GM21576 (cell line): ENCODE measurements around the gene XXYLT1.
"Not testable (repeated sequence)": the region's sequence is repeated elsewhere in the genome, so short reads cannot be mapped to it uniquely, and the experiment has no call there.

ENCODE experiments used
- ATAC-seq: cut with Tn5 transposase; IDR thresholded peaks from one replicate; pipeline ENCODE4 v1.9.1; 2021; ENCODE audit warnings: mild to moderate bottlenecking, moderate library complexity; ENCODE audit not compliant: unreplicated experiment

The XXYLT1 gene

DNA sequence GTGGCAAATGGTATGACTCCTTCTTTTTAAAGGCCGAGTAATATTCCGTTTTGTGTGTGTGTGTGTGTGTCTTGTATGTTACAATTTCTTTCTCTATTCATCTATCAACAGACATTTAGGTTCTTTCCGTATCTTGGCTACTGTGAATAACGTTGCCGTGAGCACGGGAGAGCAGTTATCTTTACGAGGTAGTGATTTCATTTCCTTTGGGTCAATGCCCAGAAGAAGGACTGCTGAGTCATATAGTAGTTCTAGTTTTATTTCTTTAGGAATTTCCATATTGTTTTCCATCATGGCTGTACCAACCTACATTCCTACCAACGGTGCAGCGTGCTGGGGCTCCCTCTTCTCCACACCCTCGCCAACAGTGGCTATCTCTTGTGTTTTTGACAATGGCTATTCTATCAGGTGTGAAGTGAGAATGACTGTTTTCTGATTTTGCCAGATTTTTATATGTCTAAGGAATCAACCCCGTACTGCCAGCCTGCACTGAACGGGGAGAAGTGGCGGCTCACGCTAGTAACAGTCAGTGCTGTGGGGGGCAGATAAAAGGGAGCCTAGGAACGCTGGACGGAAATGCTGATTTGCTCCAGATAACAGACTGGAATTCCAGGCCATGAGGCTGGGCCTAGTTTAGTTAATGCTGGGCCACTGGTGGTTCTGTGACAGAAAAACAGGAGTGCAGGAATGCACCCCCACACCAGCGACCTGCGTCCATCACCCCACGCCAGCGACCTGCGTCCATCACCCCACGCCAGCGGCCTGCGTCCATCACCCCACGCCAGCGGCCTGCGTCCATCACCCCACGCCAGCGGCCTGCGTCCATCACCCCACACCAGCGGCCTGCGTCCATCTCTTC, 168.1 kb downstream of the XXYLT1 start:
- no peak for ATAC-seq

GRCh38 chr3:195101927-195102608, 168.9 kb downstream of the XXYLT1 start:
- no peak for ATAC-seq

DNA sequence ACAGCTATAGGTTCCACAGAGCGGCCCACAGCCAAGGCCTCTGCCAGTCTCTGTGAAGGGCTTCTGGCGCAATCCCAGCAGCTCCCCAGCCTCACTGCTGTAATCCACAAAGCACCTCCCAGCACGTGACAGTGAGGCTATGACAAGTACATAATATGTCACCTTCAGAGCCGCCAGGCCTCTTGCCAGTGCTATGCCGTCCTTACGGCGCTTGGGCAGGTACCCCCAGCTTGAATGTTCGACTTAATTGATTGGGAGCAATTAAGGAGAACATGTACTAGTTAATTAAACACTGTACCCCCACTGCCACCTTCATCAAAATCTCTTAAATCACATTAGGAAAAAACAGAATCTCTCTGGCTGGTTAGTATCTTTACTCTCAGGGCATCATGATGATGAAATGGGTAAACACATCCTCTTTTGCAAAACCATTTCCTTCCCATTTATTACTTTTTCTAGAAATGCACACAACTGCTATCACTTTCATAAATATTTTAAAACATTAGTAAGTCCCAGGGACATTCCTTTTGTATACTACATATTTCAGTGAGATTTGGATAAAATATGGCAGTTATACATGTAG, 169.9 kb downstream of the XXYLT1 start:
- peak; percentile 39 for ATAC-seq

GRCh38 chr3:195099951-195100785, 170.8 kb downstream of the XXYLT1 start:
- ATAC-seq: no peak

GRCh38 chr3:195098741-195099525, 172.0 kb downstream of the XXYLT1 start:
- no peak for ATAC-seq

GRCh38 chr3:195097331-195098255, 173.4 kb downstream of the XXYLT1 start:
- ATAC-seq: no peak

GRCh38 chr3:195096484-195097330, 174.3 kb downstream of the XXYLT1 start:
- no peak for ATAC-seq

- no peak for ATAC-seq
Observed at GRCh38 chr3:195096053-195096452, 174.9 kb downstream of the XXYLT1 start.

DNA sequence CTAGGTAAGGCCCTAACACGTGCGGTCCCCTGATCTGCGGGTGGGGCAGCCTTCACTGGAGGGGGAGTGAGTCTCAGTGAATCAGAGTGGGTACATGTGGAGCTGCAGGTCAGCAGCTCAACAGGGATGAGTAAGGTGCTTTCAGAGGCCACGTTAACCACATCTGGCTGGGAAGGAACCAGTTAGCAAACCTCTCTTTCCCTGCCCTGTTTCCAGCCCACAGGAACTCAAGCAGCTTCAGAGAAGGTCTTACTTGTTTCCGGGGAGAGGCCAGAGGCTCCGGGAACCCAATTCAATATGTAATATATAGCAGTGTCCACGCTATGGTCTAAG, 175.3 kb downstream of the XXYLT1 start:
- no peak for ATAC-seq

DNA sequence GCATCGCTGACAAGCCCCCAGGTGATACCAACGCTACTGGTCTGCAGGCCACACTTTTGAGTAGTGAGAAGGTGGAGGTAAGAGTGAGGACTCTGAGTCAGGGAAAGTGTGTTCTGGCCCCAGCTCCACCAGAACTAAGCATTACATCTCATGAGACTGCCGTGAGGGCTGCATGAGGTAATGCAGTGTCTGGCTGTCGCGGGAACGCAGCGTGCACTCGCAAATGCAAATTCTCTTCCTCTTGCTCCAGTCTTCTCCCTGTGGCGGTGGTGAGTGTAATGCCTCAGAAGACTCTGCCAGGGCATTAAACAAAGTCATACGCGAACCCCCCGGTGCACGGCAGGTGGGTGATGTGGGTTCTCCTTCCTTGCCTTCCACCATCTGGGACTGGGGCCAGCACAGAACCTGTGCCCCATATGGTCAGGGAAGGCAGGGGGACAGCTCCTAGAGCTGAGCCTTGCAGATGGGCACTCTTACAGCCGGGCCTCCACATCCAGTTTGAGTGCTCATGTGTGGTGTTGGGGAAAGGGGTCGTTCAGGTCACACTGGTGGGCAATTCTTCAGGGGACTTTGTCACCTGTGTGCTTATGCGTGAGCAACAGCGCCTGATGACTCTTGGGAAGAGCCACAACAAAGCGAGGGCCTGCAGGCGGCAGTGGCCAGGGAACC, 175.8 kb downstream of the XXYLT1 start:
- ATAC-seq: peak; percentile 73

- peak; percentile 59 for ATAC-seq
Observed at GRCh38 chr3:195094191-195094921, 176.6 kb downstream of the XXYLT1 start.

- no peak for ATAC-seq
Observed at GRCh38 chr3:195093731-195094130, 177.2 kb downstream of the XXYLT1 start.

GRCh38 chr3:195087840-195088601, 182.9 kb downstream of the XXYLT1 start:
- ATAC-seq: not testable (repeated sequence)

DNA sequence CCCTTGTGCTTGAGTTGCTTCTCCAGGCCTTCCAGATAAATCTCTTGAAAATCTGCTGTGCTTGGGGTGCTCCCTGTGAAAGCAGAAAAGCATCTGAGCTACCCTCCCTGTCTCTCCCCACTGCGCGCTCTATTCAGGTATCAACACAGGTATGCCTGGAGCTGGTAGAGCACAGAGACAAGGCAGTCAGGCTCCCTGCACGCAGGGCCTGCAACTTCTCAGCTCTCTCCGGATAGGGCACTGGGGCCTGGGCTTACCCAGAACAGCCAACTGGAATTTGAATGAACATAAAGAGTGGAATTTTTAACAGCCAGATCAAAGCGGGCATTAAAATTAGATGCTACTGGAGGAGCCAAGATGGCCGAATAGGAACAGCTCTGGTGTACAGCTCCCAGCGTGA, 183.6 kb downstream of the XXYLT1 start:
- ATAC-seq: no peak

GRCh38 chr3:195086885-195087284, 184.1 kb downstream of the XXYLT1 start:
- no peak for ATAC-seq

DNA sequence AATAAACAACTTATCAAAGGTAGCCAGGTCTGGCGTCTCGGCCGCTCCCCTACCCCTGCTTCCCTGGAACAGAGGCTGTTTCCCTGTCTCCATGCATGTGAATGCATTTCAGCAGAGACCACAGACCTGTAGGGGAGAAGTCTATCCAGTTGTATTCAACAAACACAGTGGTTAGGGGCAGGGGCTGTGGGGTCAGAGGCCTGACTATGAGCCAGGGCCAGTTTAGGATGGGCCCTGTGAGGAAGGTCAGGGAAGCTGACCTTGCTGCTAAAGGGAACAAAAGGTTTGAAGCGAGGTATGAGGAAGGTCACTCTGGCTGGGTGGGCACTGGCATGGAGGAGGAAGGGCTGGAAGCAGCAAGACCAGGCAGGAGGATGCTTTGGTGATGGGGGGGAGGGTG, 184.6 kb downstream of the XXYLT1 start:
- ATAC-seq: no peak
